HG03571 (cell line): ENCODE results near the gene STXBP5L.
"Not testable (repeated sequence)": the region's sequence is repeated elsewhere in the genome, so short reads cannot be mapped to it uniquely, and the experiment has no call there.

Experiments used
- ATAC-seq: cut with Tn5 transposase; IDR thresholded peaks from one replicate; pipeline ENCODE4 v1.9.1; 2021; ENCODE audit not compliant: unreplicated experiment

Gene STXBP5L

GRCh38 chr3:121228971-121229370, 321.0 kb downstream of the STXBP5L start:
- ATAC-seq = no peak

GRCh38 chr3:121230194-121230593, 322.2 kb downstream of the STXBP5L start:
- not testable (repeated sequence) for ATAC-seq

- no peak for ATAC-seq
Observed at GRCh38 chr3:121231872-121232271, 323.9 kb downstream of the STXBP5L start.

- ATAC-seq = no peak
Observed at GRCh38 chr3:121232309-121233225, 324.6 kb downstream of the STXBP5L start.

- no peak for ATAC-seq
Observed at GRCh38 chr3:121243208-121243607, 335.2 kb downstream of the STXBP5L start.

- ATAC-seq = no peak
Observed at GRCh38 chr3:121252676-121253075, 344.7 kb downstream of the STXBP5L start.

GRCh38 chr3:121269389-121269788, 361.4 kb downstream of the STXBP5L start:
- no peak for ATAC-seq

GRCh38 chr3:121274411-121274810, 366.4 kb downstream of the STXBP5L start:
- ATAC-seq = no peak

- ATAC-seq = no peak
Observed at GRCh38 chr3:121295452-121295851, 387.4 kb downstream of the STXBP5L start.

- no peak for ATAC-seq
Observed at GRCh38 chr3:121295979-121296378, 388.0 kb downstream of the STXBP5L start.

GRCh38 chr3:121324320-121324719, 416.3 kb downstream of the STXBP5L start:
- no peak for ATAC-seq

- ATAC-seq = no peak
Observed at GRCh38 chr3:121330118-121330517, 422.1 kb downstream of the STXBP5L start.

GRCh38 chr3:121330634-121331033, 422.6 kb downstream of the STXBP5L start:
- ATAC-seq = no peak

- not testable (repeated sequence) for ATAC-seq
Observed at GRCh38 chr3:121355960-121356359, 448.0 kb downstream of the STXBP5L start.

- no peak for ATAC-seq
Observed at GRCh38 chr3:121362035-121362734, 454.2 kb downstream of the STXBP5L start.

GRCh38 chr3:121388308-121388707, 480.3 kb downstream of the STXBP5L start:
- not testable (repeated sequence) for ATAC-seq

- ATAC-seq = not testable (repeated sequence)
Observed at GRCh38 chr3:121395967-121396366, 488.0 kb downstream of the STXBP5L start.

- not testable (repeated sequence) for ATAC-seq
Observed at GRCh38 chr3:121398051-121398450, 490.0 kb downstream of the STXBP5L start.

GRCh38 chr3:121399820-121400219, 491.8 kb downstream of the STXBP5L start:
- ATAC-seq = no peak

GRCh38 chr3:121405631-121406030, 497.6 kb downstream of the STXBP5L start:
- no peak for ATAC-seq

- ATAC-seq = no peak
Observed at GRCh38 chr3:121411523-121411922, 503.5 kb downstream of the STXBP5L start.

GRCh38 chr3:121414924-121415323, 506.9 kb downstream of the STXBP5L start:
- no peak for ATAC-seq
